Smooth muscle cell (in vitro differentiated cells): ENCODE results near the gene ISCU. TPM values are rescaled to one million over a fixed set of nuclear protein-coding genes. Genes with fewer than 3 reads are reported as not detected.
"Not testable (repeated sequence)": the region's sequence is repeated elsewhere in the genome, so short reads cannot be mapped to it uniquely, and the experiment has no call there.

Source experiments
- DNase-seq: peaks from one replicate; lab custom pipeline; 2025; ENCODE audit not compliant: unreplicated experiment; lab: John Stamatoyannopoulos, UW
- H2AFZ ChIP-seq: fragments of 200-600 bp; sonication (generic); 2 replicates; pipeline ENCODE4 v1.6.0; 2016; ENCODE audit warnings: antibody characterized with exemption, low read depth, mild to moderate bottlenecking
- H3F3A ChIP-seq: fragments of 200-600 bp; sonication (generic); 2 replicates; pipeline ENCODE4 v1.6.0; 2017; ENCODE audit warnings: antibody characterized with exemption, low read depth
- H3K27ac ChIP-seq: fragments of 200-600 bp; sonication (generic); 2 replicates; pipeline ENCODE4 v1.5.1; 2016; ENCODE audit warnings: low read depth, mild to moderate bottlenecking
- H3K27me3 ChIP-seq: fragments of 200-600 bp; sonication (generic); 2 replicates; pipeline ENCODE4 v1.6.1; 2016; ENCODE audit warnings: low read depth, mild to moderate bottlenecking
- H3K36me3 ChIP-seq: fragments of 200-600 bp; sonication (generic); 2 replicates; pipeline ENCODE4 v1.5.1; 2016; ENCODE audit warnings: low read depth
- H3K4me1 ChIP-seq: fragments of 200-600 bp; sonication (generic); 2 replicates; pipeline ENCODE4 v1.5.1; 2016; ENCODE audit warnings: low read depth
- H3K4me2 ChIP-seq: fragments of 200-600 bp; sonication (generic); 2 replicates; pipeline ENCODE4 v1.6.0; 2016; ENCODE audit warnings: mild to moderate bottlenecking
- H3K4me3 ChIP-seq: fragments of 200-600 bp; sonication (generic); 2 replicates; pipeline ENCODE4 v1.5.1; 2016; ENCODE audit warnings: mild to moderate bottlenecking
- H3K79me2 ChIP-seq: fragments of 200-600 bp; sonication (generic); 2 replicates; pipeline ENCODE4 v1.6.0; 2016; ENCODE audit warnings: low read depth, mild to moderate bottlenecking
- H3K9ac ChIP-seq: fragments of 200-600 bp; sonication (generic); 2 replicates; pipeline ENCODE4 v1.6.0; 2016; ENCODE audit warnings: low read depth
- H3K9me3 ChIP-seq: fragments of 200-600 bp; sonication (generic); replicated peaks from 2 replicates; pipeline ENCODE4 v1.5.1; 2016; ENCODE audit warnings: low read depth
- H4K20me1 ChIP-seq: fragments of 200-600 bp; sonication (generic); 2 replicates; pipeline ENCODE4 v1.6.0; 2016; ENCODE audit warnings: low read depth
- CTCF ChIP-seq: fragments of 200-600 bp; sonication (generic); IDR thresholded peaks from 2 replicates; pipeline ENCODE4 v1.5.1; 2017; ENCODE audit warnings: borderline replicate concordance, mild to moderate bottlenecking, antibody characterized with exemption; ENCODE audit not compliant: insufficient read depth, poor library complexity, severe bottlenecking
- WGBS: methylation state at CpG from one replicate; pipeline ENCODE4 v1.1.7; 2016; ENCODE audit warnings: low lambda C conversion rate; 5-methylcytosine and 5-hydroxymethylcytosine counted together
- polyA plus RNA-seq: library from polyadenylated mRNA; unstranded; fragments of >200 nt; fragmentation: Nextera tagmentation; extraction: Ambion mirVana; gene quantifications from 2 replicates; pipeline ENCODE4 v1.2.1, GENCODE V29; 2016
- total RNA-seq: library from RNA; depleted of rRNA; stranded (reverse); fragments of >200 nt; gene quantifications from 2 replicates; pipeline ENCODE4 v1.2.3, GENCODE V29; 2014

ISCU gene
- total and polyA plus RNA-seq, 2 experiments from 2014 or later, result 138 to 140 TPM

- no peaks in the 10 kb centered on the region for H3K79me2 ChIP-seq
- H4K20me1 ChIP-seq, result no peaks in the 10 kb centered on the region
- DNase-seq, result peak; percentile 41
- H3F3A ChIP-seq, result peaks cover 6% of the 10 kb centered on the region
- TF ChIP-seq CTCF, result peak; percentile 98
- no peak overlapping the region for H2AFZ ChIP-seq
- H3K36me3 ChIP-seq, result no peaks in the 10 kb centered on the region
- H3K27me3 ChIP-seq, result no peaks in the 10 kb centered on the region
- no peak overlapping the region for H3K9ac ChIP-seq
- H3K27ac ChIP-seq, result no peak overlapping the region
- WGBS, result 26% methylated on average over 16 of the region's 16 CpGs
- peaks cover 5% of the 10 kb centered on the region for H3K4me1 ChIP-seq
- no peaks in the 10 kb centered on the region for H3K9me3 ChIP-seq
- H3K4me2 ChIP-seq, result no peak overlapping the region
- no peak overlapping the region for H3K4me3 ChIP-seq
Observed at GRCh38 chr12:108618079-108618952, 55.9 kb downstream of the ISCU start.

DNA sequence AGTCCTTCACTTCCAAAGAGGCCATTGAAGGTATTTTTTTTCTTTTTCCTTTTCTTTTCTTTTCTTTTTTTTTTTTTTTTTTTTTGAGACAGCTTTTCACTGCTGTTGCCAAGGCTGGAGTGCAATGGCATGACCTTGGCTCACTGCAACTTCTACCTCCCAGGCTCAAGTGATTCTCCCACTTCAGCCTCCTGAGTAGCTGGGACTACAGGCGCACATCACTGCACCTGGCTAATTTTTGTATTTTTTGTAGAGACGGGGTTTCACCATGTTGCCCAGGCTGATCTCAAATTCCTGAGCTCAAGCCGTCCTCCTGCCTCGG, 56.5 kb downstream of the ISCU start:
- not testable (repeated sequence) for H3F3A ChIP-seq, H3K4me1 ChIP-seq, H3K9me3 ChIP-seq, H3K4me2 ChIP-seq, H2AFZ ChIP-seq, H3K36me3 ChIP-seq, H3K9ac ChIP-seq, DNase-seq, H4K20me1 ChIP-seq, H3K27ac ChIP-seq, H3K79me2 ChIP-seq, H3K4me3 ChIP-seq, H3K27me3 ChIP-seq
- WGBS, result 92% methylated on average over 4 of the region's 4 CpGs

Other genes starting within 250 kb of the ISCU start
- gene CMKLR1, start 223.3 kb upstream of the ISCU start, total RNA-seq, result 294 and 312 TPM in 2 replicates
- gene CMKLR1, start 223.3 kb upstream of the ISCU start, polyA plus RNA-seq, result 111 and 179 TPM in 2 replicates
- gene FICD, start 47.3 kb upstream of the ISCU start, total RNA-seq, result 6.8 and 7.3 TPM in 2 replicates
- 5.1 and 7.5 TPM in 2 replicates for gene FICD, start 47.3 kb upstream of the ISCU start, polyA plus RNA-seq
- gene SART3, start 1.4 kb upstream of the ISCU start, total RNA-seq, result 64.3 and 94.5 TPM in 2 replicates
- gene SART3, start 1.4 kb upstream of the ISCU start, polyA plus RNA-seq, result 22.7 and 27.2 TPM in 2 replicates
- 40.9 and 41.9 TPM in 2 replicates for gene TMEM119, start 35.5 kb downstream of the ISCU start, total RNA-seq
- gene TMEM119, start 35.5 kb downstream of the ISCU start, polyA plus RNA-seq, result 67.2 and 103 TPM in 2 replicates
- 1.3 and 2.0 TPM in 2 replicates for gene SELPLG, start 71.3 kb downstream of the ISCU start, total RNA-seq
- gene SELPLG, start 71.3 kb downstream of the ISCU start, polyA plus RNA-seq, result 0.09 and 1.6 TPM in 2 replicates
- gene CORO1C, start 168.9 kb downstream of the ISCU start, total RNA-seq, result 136 and 145 TPM in 2 replicates
- 96.7 and 107 TPM in 2 replicates for gene CORO1C, start 168.9 kb downstream of the ISCU start, polyA plus RNA-seq